Right lobe of liver (tissue), 6 donors: Measurements from ENCODE around the gene CALY. TPM values are rescaled to one million over a fixed set of nuclear protein-coding genes. Genes with fewer than 3 reads are reported as not detected.

ENCODE experiments used
- ATAC-seq, 4 donors: fragments of 200-7000 bp; cut with Tn5 transposase; one replicate each; pipeline ENCODE4 v1.9.1; 2020; ENCODE audit warnings: mild to moderate bottlenecking in 4 of 4, moderate library complexity in 4 of 4
- DNase-seq, 3 donors: peaks; one replicate each; pipeline ENCODE4 v3.0.0-alpha.2; 2020
- H3K27ac ChIP-seq, 3 donors: fragments of 200-600 bp; one replicate each; pipeline ENCODE4 v1.8.0; 2022
- H3K27me3 ChIP-seq, 2 donors: fragments of 200-600 bp; one replicate each; pipeline ENCODE4 v1.8.0; 2022
- H3K36me3 ChIP-seq, 4 donors: fragments of 200-600 bp; sonication (generic) in 1 of 4; one replicate each; pipeline versions ENCODE4 v1.5.1 to v1.8.0; 2017 to 2022; ENCODE audit warnings: control low read depth in 1 of 4
- H3K4me1 ChIP-seq, 4 donors: fragments of 200-600 bp; sonication (generic) in 1 of 4; one replicate each; pipeline versions ENCODE4 v1.5.1 to v1.8.0; 2017 to 2022; ENCODE audit warnings: control low read depth in 1 of 4
- H3K4me3 ChIP-seq, 3 donors: fragments of 200-600 bp; one replicate each; pipeline ENCODE4 v1.8.0; 2022
- H3K9me3 ChIP-seq, 4 donors: fragments of 200-600 bp; sonication (generic) in 1 of 4; one replicate each; pipeline versions ENCODE4 v1.5.1 to v1.8.0; 2017 to 2022; ENCODE audit warnings: control low read depth in 1 of 4
- WGBS: methylation state at CpG from one replicate; pipeline ENCODE4 v1.1.6; 2018; ENCODE audit warnings: low coverage, low lambda C conversion rate; ENCODE audit not compliant: insufficient coverage; ENCODE audit errors: missing lambda C conversion rate; 5-methylcytosine and 5-hydroxymethylcytosine counted together
- intact Hi-C, 2 donors: fragments of 100-400 bp; cut with DNase I; formaldehyde crosslinking; loops; one replicate each; pipeline versions ENCODE4 v1.11.2 to v1.14.1; 2022
- microRNA-seq, 2 donors: library from miRNA; unstranded; fragments of <30 nt; microRNA quantifications; one replicate each; pipeline ENCODE4, GENCODE V29; 2019 to 2020
- small RNA-seq, 2 experiments: library from RNA; depleted of rRNA; stranded (forward); fragments of <200 nt; gene quantifications; one replicate each; pipeline ENCODE3, GENCODE V24; 2016
- total RNA-seq, 6 experiments: library from RNA; depleted of rRNA in 2 of 6; stranded (reverse); fragments of >200 nt in 2 of 6; fragmentation: NEBNext Ultra II Directional in 3 of 6; extraction: Animal tissue kit (Norgen Biotek cat#: 25700) in 3 of 6; gene quantifications; one replicate each; pipeline versions ENCODE4 v1.1.0 to v1.2.4, GENCODE V29; 2016 to 2023
- TF ChIP-seq, protein P1 (sequence below), 4 donors: fragments of 200-600 bp in 3 of 4; fragments of 450-650 bp in 1 of 4; IDR thresholded peaks; one replicate each; pipeline versions ENCODE4 v1.5.1 to v1.8.0; 2016 to 2022; ENCODE audit warnings: antibody characterized with exemption in 4 of 4, mild to moderate bottlenecking in 2 of 4
- donor health status: DM: no; HTN: yes; CAD: no.
- donor health status: DM: no; HTN: no; CAD: no.
- donor health status: DM: no; HTN: no; CAD: no.
- donor health status: DM: no; HTN: yes; CAD: no.
- donor health status: DM: no; HTN: yes; CAD: no.

CALY gene
- total RNA-seq, 6 experiments from 2014 or later = not detected

- peak in 2 of 3 donors; percentile 52 to 56 for DNase-seq
- Histone ChIP-seq H3K27ac (peak overlapping the region; percentile 31 to 59 (median 51)), H3K4me3 (peak overlapping the region in 2 of 3 donors; percentile 12 to 29), H3K27me3 (no peaks in the 10 kb centered on the region), H3K4me1 (peaks cover 0 to 23% (median 8%) of the 10 kb centered on the region in 4 donors), H3K9me3 (no peaks in the 10 kb centered on the region), H3K36me3 (peaks cover 0 to 10% (median 0%) of the 10 kb centered on the region in 4 donors)
- intact Hi-C loops = no loop called here
- no peak for ATAC-seq
- TF ChIP-seq, protein P1, sequence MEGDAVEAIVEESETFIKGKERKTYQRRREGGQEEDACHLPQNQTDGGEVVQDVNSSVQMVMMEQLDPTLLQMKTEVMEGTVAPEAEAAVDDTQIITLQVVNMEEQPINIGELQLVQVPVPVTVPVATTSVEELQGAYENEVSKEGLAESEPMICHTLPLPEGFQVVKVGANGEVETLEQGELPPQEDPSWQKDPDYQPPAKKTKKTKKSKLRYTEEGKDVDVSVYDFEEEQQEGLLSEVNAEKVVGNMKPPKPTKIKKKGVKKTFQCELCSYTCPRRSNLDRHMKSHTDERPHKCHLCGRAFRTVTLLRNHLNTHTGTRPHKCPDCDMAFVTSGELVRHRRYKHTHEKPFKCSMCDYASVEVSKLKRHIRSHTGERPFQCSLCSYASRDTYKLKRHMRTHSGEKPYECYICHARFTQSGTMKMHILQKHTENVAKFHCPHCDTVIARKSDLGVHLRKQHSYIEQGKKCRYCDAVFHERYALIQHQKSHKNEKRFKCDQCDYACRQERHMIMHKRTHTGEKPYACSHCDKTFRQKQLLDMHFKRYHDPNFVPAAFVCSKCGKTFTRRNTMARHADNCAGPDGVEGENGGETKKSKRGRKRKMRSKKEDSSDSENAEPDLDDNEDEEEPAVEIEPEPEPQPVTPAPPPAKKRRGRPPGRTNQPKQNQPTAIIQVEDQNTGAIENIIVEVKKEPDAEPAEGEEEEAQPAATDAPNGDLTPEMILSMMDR (IDR thresholded peaks at IDR 0.05) = no peak
- 19% methylated on average over 3 of the region's 26 CpGs for WGBS
These were observed 61.7 kb downstream of the CALY start for GRCh38 chr10:133274751-133275683.

Small RNAs within 50 kb of the gene (microRNA-seq; reads per million reads assigned to microRNA genes)
- 6.1 to 7.1 reads per million in 2 donors for gene MIR3944

Small RNAs within 50 kb of the gene (small RNA-seq; reads per million reads assigned to genes)
- gene AL360181.4 (0 reads per million in 2 experiments), gene BANF1P2 (0 reads per million in 2 experiments), gene MIR3944 (0 to 0.10 reads per million in 2 experiments)

Other genes with a start within 250 kb of the CALY start
- under 1 TPM in 5 of 6 experiments, not detected in 1; 0.10 to 0.46 (median 0.16) TPM for gene ADGRA1, start 249.0 kb downstream of the CALY start, total RNA-seq
- 10 to 100 TPM in 2 of 6 experiments, 1 to 10 TPM in 3, under 1 TPM in 1; 0.54 to 11.6 (median 8.2) TPM for gene KNDC1, start 176.7 kb downstream of the CALY start, total RNA-seq
- gene UTF1, start 106.7 kb downstream of the CALY start, total RNA-seq = not detected
- gene VENTX, start 99.0 kb downstream of the CALY start, total RNA-seq = under 1 TPM; 0.09 to 0.38 (median 0.19) TPM
- 1 to 10 TPM; 2.6 to 8.8 (median 5.2) TPM for gene ADAM8, start 60.0 kb downstream of the CALY start, total RNA-seq
- 10 to 100 TPM; 19.6 to 30.0 (median 25.6) TPM for gene TUBGCP2, start 28.0 kb downstream of the CALY start, total RNA-seq
- 10 to 100 TPM; 17.4 to 30.2 (median 25.9) TPM for gene ZNF511, start 28.0 kb downstream of the CALY start, total RNA-seq
- 100 to 1,000 TPM; 177 to 522 (median 298) TPM for gene PRAP1, start 10.5 kb upstream of the CALY start, total RNA-seq
- 100 to 1,000 TPM in 4 of 6 experiments, 10 to 100 TPM in 2; 76.1 to 158 (median 124) TPM for gene FUOM, start 21.1 kb upstream of the CALY start, total RNA-seq
- gene ECHS1, start 36.5 kb upstream of the CALY start, total RNA-seq = 100 to 1,000 TPM; 293 to 780 (median 436) TPM
- 10 to 100 TPM in 4 of 6 experiments, 1 to 10 TPM in 2; 9.4 to 15.9 (median 11.9) TPM for gene PAOX, start 42.4 kb upstream of the CALY start, total RNA-seq
- gene MTG1, start 57.3 kb upstream of the CALY start, total RNA-seq = 10 to 100 TPM; 25.1 to 45.7 (median 34.5) TPM
- gene SPRN, start 87.7 kb upstream of the CALY start, total RNA-seq = 10 to 100 TPM in 2 of 6 experiments, under 1 TPM in 3, not detected in 1; 0.07 to 15.1 (median 0.11) TPM
- 1 to 10 TPM in 2 of 6 experiments, under 1 TPM in 4; 0.18 to 1.6 (median 0.33) TPM for gene SCART1, start 117.0 kb upstream of the CALY start, total RNA-seq
- 1,000 to 10,000 TPM; 1,651 to 5,193 (median 3,912) TPM for gene CYP2E1, start 190.5 kb upstream of the CALY start, total RNA-seq
- gene SYCE1, start 228.7 kb upstream of the CALY start, total RNA-seq = 1 to 10 TPM in 4 of 6 experiments, under 1 TPM in 1, not detected in 1; 0.37 to 4.1 (median 2.2) TPM